HG03108 (cell line): ENCODE data around the gene TMEM272.
A peak's percentile ranks its signal among the peaks of the same experiment; 100 is the strongest.
"Not testable (repeated sequence)": the region's sequence is repeated elsewhere in the genome, so short reads cannot be mapped to it uniquely, and the experiment has no call there.

Experiments
- ATAC-seq: cut with Tn5 transposase; IDR thresholded peaks from one replicate; pipeline ENCODE4 v1.9.1; 2021; ENCODE audit warnings: moderate library complexity; ENCODE audit not compliant: unreplicated experiment

TMEM272 gene

GRCh38 chr13:51826606-51827005, 18.4 kb downstream of the TMEM272 start:
- ATAC-seq = no peak

- ATAC-seq = no peak
Measured at GRCh38 chr13:51825681-51826254, 19.2 kb downstream of the TMEM272 start.

- peak; percentile 41 for ATAC-seq
Measured at GRCh38 chr13:51825165-51825592, 19.8 kb downstream of the TMEM272 start.

- ATAC-seq = not testable (repeated sequence)
Measured at GRCh38 chr13:51824712-51825111, 20.3 kb downstream of the TMEM272 start.

- ATAC-seq = no peak
Measured at GRCh38 chr13:51823863-51824262, 21.1 kb downstream of the TMEM272 start.

GRCh38 chr13:51823359-51823758, 21.6 kb downstream of the TMEM272 start:
- no peak for ATAC-seq

- no peak for ATAC-seq
Measured at GRCh38 chr13:51822106-51822815, 22.7 kb downstream of the TMEM272 start.

- no peak for ATAC-seq
Measured at GRCh38 chr13:51821606-51822005, 23.4 kb downstream of the TMEM272 start.

- no peak for ATAC-seq
Measured at GRCh38 chr13:51820016-51820597, 24.9 kb downstream of the TMEM272 start.

- ATAC-seq = no peak
Measured at GRCh38 chr13:51819544-51819943, 25.4 kb downstream of the TMEM272 start.

GRCh38 chr13:51818781-51819511, 26.0 kb downstream of the TMEM272 start:
- ATAC-seq = peak; percentile 40

GRCh38 chr13:51818276-51818675, 26.7 kb downstream of the TMEM272 start:
- ATAC-seq = no peak

- no peak for ATAC-seq
Measured at GRCh38 chr13:51817717-51818116, 27.3 kb downstream of the TMEM272 start.

GRCh38 chr13:51816604-51817249, 28.2 kb downstream of the TMEM272 start:
- no peak for ATAC-seq

GRCh38 chr13:51815848-51816247, 29.1 kb downstream of the TMEM272 start:
- ATAC-seq = no peak

- peak; percentile 47 for ATAC-seq
Measured at GRCh38 chr13:51814825-51815650, 29.9 kb downstream of the TMEM272 start.

- ATAC-seq = no peak
Measured at GRCh38 chr13:51814071-51814470, 30.9 kb downstream of the TMEM272 start.

- peak; percentile 33 for ATAC-seq
Measured at GRCh38 chr13:51811920-51812451, 33.0 kb downstream of the TMEM272 start.

GRCh38 chr13:51811046-51811445, 33.9 kb downstream of the TMEM272 start:
- ATAC-seq = no peak

GRCh38 chr13:51808811-51809210, 36.2 kb downstream of the TMEM272 start:
- no peak for ATAC-seq
